ENCODE results near the gene BTBD2.

Gene BTBD2

DNA sequence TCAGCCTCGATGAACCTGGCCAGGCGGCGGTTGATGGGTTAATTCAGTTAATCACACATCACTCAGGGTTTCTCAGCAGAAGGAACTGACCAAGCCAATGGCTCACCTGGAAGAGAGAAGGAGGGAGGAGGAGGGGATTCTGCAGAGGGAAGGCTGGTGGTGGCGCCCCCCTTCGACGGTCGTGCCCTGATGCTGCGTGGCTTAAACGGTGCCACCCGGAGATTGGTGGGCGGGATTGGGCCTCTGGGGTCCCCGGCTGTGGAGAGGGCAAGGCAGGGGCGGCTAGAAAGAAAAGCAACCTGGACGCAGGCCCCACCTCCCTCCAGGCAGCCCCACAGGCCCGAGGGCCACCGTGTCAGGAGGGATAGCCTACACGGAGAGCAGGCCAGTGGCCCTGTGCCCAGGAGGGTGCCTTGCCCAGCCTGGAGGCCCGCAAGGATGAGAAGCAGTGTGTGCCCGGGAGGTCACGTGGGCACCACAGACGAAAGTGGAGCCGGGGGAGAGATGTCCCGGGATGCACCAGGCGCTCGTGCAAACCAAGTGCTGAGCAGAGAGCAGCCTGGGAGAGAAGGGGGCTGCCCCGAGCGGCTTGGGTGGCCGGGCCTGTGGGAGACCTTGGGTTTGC, 58.5 kb downstream of the BTBD2 start:
- DNase-seq: no peak

DNA sequence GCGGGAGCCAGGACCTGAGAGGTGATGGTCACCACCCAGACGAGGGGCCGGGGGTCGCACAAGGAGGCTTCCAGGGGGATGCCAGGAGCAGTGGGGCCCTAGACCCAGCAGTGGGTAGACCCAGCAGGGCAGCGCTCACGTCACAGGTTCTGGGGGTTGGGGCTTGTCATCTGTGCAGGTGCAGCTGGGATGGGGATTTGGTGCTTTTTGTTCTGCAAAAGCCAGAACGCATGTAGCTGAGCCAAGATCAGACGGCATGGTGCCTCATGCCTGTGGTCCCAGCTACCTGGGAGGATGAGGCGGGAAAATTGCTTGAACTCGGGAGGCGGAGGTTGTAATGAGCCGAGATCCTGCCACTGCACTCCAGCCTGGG, 59.4 kb downstream of the BTBD2 start:
- DNase-seq: no peak

DNA sequence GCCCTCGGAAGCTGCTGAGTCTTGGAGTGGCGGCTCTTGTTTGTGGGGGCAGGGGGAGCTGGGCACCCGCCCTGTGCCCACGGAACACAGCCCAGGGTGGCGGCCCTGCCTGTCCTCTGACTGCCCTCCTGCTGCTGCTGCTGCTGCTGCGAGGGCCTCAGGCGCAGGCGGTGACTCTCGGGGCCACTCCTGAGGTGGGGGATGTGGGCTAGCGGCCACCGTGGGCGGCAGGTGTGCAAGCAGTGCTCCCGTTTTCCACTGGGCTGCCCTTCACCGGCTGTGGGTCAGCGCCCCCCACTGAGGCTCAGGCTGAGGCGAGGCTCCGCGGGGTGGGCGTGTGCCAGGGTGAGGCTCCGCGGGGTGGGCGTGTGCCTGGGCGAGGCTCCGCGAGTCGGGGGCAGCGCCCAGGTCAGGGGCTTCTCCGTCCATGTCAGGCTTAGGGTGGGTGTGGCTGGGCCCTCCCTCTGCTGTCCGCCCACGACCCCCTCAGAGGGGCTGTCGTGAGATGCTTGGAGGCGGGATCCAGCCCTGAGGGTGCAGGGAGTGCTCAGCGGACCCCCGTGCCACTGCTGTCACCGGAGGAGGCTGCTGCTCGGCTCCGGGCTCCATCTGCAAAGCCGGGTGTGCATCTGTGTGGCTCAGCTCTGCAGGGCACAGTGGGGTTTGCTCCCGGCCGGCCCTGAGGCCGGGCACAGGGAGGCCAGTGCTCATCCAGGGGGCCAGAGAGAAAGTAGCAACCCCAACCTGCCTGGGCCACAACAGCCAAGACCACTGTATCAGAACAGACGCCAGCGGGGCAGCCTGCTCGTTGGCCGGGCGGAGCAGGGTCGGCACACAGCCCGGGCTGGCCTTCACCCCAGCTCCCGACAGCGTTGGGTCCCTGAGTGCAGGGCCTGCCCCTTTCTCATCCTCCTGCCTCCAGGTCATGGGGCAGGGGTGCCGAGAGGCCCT, 60.1 kb downstream of the BTBD2 start:
- DNase-seq: no peak

DNA sequence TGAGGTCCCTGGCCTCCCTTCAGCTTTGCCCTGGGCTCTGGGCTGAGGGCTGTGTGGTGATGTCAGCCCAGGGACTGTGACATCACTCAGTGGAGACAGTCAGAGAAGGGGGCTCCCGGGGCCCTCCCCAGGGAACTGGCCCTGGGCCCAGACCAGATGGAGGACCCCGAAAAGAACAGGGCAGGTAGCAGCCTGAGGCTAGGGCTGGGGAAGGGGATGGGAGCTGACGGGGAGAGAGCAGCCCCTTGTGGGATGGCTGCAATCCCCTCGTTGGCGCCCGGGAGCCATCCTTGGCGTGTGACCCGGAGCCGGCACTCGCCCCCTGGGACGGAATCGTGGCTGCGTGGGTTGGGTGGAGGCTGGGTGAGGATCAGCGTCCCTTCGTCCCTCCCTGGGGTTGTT, 61.0 kb downstream of the BTBD2 start:
- no peak for DNase-seq

DNA sequence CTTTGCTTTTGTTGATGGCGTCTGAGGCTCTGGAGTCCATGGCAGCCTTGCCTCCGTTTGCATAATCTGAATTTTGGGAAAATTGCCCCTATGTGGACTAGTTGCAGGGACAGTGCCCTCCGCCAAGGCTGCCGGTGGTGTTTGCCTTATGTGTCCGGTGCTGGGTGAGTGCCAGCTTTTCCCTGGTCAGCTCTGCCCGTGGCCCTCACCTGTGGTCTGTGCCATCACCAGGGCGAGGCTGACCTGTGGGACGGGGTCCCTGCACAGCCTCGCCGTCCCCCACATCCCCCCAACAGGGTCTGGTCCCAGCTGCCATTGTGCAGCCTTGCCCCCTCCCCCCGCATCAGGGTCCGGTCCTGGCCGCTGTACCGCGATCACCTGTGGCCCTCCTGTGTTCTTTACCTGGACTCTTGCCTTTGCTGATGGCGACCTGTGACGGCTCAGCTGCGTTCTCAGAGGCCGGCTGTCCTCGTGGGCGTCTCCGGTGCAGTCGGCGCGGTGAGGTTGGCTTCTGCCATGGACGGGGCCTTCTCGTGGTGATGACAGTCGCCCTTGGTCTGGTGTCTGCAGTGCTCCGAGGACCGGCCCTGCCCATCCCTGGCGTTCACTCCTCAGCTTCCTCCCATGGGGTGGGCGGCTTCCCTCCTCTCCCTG, 61.9 kb downstream of the BTBD2 start:
- DNase-seq: no peak

DNA sequence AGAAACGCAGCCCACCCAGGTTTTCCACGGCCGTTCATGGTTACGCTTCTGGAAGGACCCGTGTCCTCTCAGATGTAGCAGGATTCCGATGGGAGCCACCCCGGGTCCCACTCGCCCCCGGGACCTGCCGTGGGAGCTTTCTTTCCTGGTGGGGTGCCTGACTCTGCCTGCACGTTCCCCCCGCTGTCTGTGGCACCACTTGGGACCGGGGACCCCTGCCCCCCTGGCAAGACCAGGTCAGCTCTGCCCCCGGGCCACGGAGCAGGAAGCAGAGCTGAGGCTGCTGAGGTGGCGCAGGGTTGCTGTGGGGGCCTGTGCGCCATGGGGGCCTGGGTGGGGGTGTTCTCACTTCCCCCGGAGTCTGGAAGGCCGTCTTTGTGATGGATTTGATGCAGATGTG, 62.5 kb downstream of the BTBD2 start:
- DNase-seq: no peak

DNA sequence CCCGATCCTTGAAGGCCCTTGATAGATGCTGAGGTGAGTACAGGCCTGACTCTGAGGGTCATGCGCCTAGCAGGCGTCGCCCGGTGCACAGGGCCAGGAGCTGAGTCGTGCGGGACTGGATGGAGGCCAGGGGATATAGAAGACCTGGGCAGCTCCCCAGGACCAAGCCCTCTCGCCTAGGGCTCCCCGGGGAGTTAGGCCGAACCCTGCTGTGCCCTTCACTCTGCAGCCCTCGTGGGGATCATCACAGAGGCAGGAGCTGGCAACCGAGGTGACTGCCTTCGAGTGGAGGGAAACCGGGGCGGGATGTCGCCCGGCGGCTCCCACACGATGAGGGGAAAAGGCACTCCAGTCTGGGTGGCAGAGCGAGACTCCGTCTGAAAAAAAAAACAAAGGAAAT, 62.9 kb downstream of the BTBD2 start:
- no peak for DNase-seq

DNA sequence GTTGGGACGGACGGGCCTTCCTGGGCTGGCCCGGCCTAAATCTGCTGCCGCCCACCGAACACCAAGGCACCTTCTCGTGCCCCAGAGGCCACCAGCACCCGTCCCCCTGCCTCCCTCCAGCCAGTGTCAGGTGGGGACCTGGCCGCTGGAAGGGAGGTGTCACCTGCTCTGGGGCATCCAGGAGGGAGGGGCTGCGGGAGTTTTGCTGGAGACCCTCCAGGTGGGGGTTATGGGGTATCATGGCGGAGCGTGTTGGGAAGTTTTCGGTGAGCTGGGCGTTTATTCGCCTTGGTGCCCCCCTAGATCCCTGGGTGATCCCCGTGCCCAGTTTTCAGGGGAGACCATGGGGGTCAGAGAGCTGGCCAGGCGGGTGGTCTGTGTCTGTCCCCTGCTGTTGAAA, 64.9 kb downstream of the BTBD2 start:
- DNase-seq: no peak

DNA sequence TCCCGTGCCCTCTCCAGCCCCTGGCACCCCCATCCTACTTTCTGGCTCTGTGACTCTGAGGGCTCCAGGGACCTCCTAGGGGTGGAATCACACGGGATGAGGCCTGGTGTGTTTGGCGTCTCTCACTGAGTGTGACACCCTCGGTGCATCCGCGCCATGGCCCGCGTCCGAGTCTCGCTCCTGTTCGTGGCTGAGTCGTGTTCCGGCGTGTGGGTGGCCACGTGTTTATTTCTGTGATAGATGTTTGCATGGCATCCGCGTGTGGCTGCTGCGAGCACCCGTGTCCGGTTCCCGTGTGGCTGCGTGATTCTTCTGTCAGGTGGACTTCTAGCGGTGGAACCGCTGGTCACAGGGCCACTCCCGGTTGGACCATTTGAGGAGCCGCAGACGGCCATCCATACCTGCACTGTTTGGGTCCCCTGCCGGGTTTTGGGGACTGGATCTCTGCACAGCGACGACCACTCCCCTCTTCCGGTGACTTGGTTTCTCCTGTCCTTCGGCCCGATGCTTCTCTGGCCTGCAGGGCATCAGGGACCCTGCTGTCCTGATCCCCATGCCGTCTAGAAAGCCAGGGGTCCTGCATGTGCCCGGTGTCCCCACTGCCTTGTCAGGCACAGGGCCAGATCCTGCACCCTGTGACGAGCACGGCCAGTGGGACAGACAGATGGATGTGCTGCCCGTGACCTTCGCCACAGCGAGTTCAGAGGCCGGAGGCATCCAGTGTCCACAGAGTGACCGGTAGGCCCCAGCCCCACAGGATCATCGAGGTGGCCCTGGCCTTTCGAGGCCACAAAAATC, 66.0 kb downstream of the BTBD2 start:
- DNase-seq: no peak

DNA sequence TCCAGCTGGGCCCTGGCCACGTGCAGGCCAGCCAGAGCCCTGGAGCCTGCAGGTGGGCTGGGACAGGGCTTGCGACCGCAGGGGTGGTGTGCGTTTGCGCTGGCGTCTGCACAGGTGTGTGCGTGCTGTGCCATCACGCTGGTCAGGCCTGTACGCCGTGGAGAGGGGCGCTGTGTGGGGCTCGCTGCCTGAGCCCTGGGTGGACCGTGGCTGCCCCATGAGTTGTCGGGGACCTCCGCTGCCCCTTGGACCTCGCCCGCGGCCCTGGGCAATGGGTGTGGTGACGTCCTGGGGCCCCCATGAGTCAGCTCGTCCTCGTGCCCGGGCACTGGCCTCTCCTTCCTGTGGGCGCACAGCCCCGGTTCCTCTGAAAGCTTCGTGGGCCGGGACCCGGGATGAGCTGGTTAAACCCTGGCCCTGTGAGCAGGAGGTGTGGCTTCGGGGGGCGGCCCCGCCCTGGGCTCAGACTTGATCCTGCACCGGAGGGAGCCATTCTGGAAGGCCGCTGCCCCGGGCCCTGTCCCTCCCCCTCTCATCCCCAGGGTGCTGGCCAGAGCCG, 67.8 kb downstream of the BTBD2 start:
- DNase-seq: no peak

DNA sequence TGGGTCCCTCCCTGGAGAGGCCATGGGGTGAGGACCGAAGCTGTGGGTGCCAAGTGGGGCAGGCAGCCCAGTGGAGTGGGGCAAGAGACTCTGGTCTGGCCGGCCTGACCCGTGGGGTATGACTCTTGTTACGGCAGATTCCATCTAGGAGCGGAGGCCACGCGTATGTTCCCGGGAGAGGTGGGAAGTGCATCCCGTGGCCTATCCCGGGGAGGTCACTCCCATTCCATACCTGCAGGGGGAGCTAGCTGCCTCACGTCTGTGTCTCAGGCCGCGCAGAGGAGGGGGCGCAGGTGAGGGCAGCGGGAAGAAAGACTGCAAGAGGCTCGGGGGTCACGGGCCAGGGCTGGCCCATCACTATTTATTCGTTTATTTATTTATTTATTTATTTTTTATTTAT, 69.6 kb downstream of the BTBD2 start:
- peak; percentile 11 for DNase-seq

DNA sequence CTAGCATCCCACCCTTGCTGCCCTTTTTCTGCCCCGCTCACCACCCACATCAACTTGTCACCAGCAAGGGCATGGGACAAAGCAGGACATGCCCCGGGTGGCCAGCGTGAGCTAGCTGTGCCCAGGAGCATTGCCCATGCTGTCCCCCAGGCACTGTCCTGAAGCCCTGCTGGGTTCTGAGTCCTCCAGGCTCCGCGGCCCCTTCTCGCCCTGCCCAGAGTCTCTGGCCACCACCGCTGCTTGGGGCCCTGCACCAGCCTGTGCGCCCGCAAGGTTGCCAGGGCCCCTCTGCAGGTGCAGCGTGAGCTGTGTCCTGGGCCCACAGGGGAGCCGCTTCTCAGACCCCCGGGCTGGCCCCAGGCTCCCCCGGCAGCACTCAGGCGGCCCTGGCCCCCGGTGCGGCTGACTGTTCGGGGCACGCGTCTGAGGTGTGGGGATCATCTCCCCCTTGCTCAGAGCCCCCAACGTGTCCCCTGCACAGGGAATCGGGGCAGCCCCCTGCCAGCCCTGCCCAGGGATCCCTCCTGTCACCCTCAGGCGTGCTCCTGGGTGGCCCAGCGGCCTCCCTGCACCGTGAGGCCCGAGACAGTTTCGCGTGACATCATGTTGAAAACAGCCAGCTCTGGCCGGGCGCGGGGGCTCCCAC, 70.5 kb downstream of the BTBD2 start:
- DNase-seq: no peak

DNA sequence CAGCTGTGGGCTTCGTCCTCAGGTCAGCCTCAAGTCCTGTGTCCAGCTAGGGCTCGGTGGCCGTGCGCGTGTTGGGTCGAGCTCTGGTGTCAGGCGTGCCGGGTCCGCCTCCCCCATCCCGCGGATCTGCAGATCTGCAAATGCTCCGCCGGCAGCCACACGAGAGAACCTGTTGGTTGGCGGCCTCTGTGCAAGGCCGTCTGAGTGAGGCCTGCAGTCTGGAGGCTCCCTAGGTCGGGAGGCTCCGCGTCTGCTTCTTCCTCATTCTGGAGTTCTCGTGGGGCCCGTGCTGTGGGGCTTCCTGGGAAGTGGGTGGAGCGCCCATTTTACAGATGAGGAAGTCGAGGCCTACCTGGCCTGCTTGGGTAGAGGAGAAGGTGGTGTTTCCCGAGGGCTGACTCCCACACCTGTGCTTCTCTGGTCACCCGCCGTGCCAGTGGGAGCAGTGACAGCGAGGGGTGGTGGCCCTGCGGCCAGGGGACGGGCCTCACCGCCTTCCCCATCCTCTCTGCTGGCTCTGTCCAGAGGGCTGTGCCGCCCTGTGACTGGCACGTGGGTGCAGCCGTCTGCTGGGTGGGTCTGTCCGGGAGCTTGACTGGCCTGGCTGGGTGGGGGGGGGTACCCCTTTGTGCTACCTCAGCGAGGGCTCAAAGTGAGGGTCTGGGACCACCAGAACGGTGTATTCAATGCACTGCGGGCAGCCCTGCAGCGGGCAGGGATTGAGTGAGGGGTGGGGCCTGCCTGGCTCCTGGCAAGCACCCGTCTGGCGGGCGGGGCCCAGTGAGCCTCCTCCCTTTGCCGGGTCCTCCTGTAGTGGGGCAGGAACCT, 71.2 kb downstream of the BTBD2 start:
- no peak for DNase-seq

DNA sequence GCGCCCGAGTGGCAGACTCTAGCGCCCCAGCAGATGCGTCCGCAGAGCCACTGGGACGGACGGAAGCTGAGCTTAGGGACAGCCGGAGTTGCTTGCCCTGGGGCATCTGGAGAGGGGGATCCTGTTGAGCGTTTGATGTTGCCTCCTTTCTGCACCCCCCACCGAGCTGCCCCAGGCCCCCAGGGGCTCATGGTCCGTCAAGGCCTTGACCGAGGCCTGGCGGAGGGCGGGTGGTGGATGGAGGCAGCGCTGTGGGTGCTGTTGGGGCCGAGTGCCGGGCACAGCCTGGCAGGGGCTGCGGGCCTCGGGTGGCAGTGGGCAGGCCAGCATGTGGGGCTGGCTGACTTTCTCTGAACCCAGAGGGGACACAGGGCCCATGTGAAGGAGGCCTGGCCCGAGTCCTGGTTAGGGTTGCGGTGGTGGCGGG, 71.8 kb downstream of the BTBD2 start:
- no peak for DNase-seq

DNA sequence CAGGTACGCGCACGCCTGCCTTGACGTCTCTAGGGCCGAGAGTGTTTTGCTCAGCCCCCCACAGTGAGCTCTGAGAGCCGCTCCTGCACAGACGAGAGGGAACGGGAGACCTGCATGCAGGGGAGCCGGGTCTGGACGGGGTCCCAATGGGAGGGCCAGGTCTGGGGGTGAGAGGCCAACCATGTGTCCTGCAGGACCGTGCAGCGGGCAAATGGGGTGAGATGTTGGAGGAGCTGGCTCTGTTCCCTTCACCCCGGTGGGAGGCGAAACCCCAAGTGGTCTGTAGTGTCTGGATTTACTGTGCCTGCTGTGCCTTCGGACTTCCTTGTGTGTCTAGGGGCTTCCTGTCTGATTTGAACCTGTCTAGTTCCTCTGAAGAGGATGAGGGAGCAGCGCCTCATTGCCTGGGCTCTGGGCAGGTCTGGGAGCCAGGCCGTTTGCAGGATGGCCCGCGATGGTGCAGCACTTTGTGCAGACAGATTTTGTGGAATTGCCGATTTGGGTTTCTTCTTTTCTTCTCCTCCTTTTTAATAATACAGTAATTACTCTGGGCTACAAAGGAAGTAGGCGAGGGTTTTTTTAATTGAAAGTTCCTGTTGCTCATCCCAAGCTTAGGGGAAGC, 72.5 kb downstream of the BTBD2 start:
- no peak for DNase-seq

DNA sequence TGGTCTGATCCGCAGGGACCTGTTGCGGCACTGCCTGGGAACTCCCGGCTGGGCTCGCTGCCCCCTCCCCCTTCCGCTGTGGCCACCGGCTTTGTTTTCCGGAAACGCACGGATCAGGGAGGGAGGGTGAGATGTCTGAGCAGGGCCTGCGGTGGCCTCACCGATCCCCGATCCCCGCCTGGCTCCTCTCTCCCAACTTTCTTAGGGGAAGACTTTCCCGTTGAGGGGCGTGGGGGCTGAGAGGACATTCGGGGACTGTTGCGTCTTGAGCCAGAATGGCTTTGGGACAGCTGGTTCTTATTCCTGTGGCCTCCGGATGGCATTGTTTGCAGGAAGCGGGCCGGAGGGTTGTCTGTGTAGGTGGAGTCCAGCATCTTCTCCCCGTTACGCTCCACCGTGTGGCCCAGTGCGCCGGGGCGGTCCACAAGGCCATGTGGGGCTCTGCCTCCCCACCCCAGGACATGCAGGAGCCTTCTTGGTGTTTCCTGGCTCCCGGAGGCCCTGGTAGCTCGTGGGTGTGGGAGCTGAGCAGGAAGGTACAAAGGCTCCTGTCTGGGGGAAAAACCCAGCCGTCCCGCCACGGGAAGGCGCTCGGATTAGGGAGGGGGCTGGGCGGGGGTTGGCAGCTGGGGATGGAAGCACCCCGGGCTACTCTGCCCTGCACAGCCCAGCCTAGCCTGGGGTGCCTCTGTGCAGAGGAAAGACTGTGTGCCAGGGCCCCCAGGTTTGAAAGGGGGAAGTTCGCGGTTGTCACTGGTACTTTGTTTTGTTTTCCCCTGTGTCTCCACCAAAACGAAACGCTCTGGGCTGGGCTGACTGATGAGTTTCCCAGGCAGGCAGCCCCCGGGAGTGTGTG, 73.2 kb downstream of the BTBD2 start:
- peak; percentile 53 for DNase-seq

DNA sequence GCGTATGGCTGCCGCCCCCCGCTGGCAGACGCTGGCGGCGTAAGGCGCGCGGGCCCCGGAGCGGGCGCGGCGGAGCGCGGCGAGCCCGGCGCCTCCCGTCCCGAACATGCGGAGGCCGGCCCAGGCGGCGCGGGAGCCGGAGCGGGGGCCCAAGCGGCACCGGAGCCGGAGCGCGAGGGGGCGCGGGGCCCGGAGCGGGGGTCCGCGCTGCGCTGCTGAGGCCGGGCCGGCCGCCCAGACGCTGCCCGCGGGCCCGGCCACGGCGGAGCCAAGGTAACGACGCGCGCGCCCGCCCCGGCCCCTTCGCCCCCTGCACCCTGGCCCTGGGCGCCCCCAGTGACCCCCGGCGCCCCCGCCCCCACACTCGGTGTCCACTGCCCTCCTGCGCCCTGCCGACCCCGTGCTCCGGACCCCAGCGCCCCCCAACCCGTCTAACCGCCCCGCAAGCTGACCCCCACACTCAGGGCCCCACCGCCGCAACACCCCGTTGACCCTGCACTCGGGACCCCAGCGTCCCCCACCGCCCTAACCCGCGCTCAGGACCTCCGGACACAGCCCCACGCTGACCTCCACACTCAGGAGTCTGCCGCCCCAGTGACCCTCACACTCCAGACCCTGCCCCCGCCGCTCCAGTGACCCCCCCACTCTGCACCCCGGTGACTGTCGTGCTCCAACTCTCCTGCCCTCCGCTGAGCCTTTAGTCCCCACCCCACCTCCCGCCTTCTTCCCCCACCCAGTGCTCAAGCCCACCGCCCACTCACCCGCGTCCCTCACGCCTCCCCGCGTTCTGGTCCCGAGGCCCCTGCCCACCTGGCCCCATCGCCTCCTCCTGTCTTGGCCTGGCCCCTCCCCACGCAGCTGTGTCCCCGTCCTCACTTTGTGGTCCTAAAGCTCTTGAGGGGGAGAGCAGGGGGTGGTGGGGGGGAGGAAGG, 74.1 kb downstream of the BTBD2 start, which contains the start of gene CSNK1G2:
Gene CSNK1G2, plus strand, starts transcription at position 27 of the 932 bp plus-strand sequence. CDS start 28,601 bp downstream, outside the sequence.
- no peak for DNase-seq

DNA sequence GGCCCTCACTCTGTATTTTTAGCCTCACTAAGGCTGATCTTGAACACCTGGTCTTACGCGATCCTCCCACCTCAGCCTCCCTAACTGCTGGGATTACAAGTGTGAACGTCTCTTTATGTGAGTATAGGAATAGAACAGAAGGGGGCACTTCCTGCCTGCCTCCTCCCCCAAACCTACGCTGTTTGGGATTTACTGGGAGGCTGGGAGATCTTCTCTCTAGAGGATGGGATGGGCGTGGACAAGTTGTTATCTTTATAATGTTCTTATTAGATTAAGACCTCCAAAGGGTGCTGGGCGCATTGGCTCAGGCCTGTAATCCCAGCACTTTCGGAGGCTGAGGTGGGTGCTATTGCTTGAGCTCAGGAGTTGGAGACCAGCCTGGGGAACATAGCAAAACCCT, 77.4 kb downstream of the BTBD2 start:
- DNase-seq: no peak

All from NCI-H146 (cell line).